Measurements from ENCODE around the gene RUNX3. TPM values are rescaled to one million over a fixed set of nuclear protein-coding genes. Genes with fewer than 3 reads are reported as not detected.
A peak's percentile ranks its signal among the peaks of the same experiment; 100 is the strongest.

Gene RUNX3
- total RNA-seq, 6 experiments from 2014 or later = 0.46 to 3.1 (median 0.84) TPM

DNA sequence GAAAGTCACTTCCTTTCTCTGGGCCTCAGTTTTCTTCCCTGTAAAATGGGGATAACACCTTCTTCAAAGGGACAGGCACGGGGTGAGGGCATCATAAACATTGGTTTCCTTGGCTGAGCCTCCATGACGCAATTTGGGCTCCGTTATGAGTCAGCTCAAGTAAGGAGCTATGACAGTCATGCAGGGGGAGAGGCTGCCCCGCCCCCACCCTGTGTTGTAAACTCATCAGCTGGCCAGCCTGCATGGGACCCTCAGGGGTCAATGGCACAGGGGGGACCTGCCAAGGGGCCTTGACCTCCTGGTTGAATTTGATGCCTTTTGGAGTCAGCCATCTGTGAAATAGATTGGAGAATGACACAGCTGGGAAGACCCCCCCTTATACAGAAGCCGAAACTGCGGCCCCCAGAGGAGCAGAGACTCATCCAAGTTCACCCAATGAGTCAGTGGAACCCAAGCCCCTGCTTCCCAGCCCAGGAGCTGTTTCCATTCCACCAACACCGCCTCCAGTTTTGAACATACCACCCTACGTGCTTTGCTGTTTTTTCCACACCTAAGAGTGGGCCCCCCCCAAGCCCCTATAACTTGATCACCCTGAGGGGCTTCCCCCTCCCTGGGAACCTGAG, 36.8 kb upstream of the RUNX3 start:
- Histone ChIP-seq H3K4me3 (no peak overlapping the region), H3K9me3 (no peaks in the 10 kb centered on the region), H3K36me3 (no peaks in the 10 kb centered on the region), H3K4me1 (no peaks in the 10 kb centered on the region), H3K27ac (no peak overlapping the region), H3K27me3 (no peaks in the 10 kb centered on the region)
- WGBS (ENCODE audit: insufficient coverage, low coverage, low lambda C conversion rate, missing lambda C conversion rate) = no CpG with 5 or more reads among the region's 8 CpGs
- DNase-seq (peak in 1 of 3 donors; percentile 37), ATAC-seq (no peak)
- TF ChIP-seq CTCF (IDR thresholded peaks at IDR 0.05) (no peak), POLR2A (IDR thresholded peaks at IDR 0.05) (no peak)
- intact Hi-C loops (cut with DNase I) = no loop called here

GRCh38 chr1:24966121-24966723, 36.1 kb upstream of the RUNX3 start:
- TF ChIP-seq CTCF (IDR thresholded peaks at IDR 0.05) (no peak), POLR2A (IDR thresholded peaks at IDR 0.05) (no peak)
- H3K27me3 ChIP-seq = no peaks in the 10 kb centered on the region
- H3K9me3 ChIP-seq = no peaks in the 10 kb centered on the region
- WGBS (ENCODE audit: insufficient coverage, low coverage, low lambda C conversion rate, missing lambda C conversion rate) = 0% methylated on average over 1 of the region's 4 CpGs
- H3K27ac ChIP-seq = no peak overlapping the region
- ATAC-seq (no peak), DNase-seq (peak in 1 of 3 donors; percentile 19)
- no peak overlapping the region for H3K4me3 ChIP-seq
- no peaks in the 10 kb centered on the region for H3K4me1 ChIP-seq
- intact Hi-C loops (cut with DNase I) = no loop called here
- H3K36me3 ChIP-seq = no peaks in the 10 kb centered on the region

GRCh38 chr1:24965571-24965930, 35.5 kb upstream of the RUNX3 start:
- no peak overlapping the region for H3K27ac ChIP-seq
- TF ChIP-seq CTCF (IDR thresholded peaks at IDR 0.05) = no peak
- no peak for TF ChIP-seq POLR2A (IDR thresholded peaks at IDR 0.05)
- no peaks in the 10 kb centered on the region for H3K4me1 ChIP-seq
- no peaks in the 10 kb centered on the region for H3K27me3 ChIP-seq
- no peak for ATAC-seq
- intact Hi-C loops (cut with DNase I) = no loop called here
- no peaks in the 10 kb centered on the region for H3K9me3 ChIP-seq
- 100% methylated on average over 3 of the region's 10 CpGs for WGBS (ENCODE audit: insufficient coverage, low coverage, low lambda C conversion rate, missing lambda C conversion rate)
- peak in 1 of 3 donors; percentile 46 for DNase-seq
- no peaks in the 10 kb centered on the region for H3K36me3 ChIP-seq
- no peak overlapping the region for H3K4me3 ChIP-seq

GRCh38 chr1:24964811-24965570, 34.9 kb upstream of the RUNX3 start:
- H3K36me3 ChIP-seq = no peaks in the 10 kb centered on the region
- ATAC-seq = peak; percentile 32 to 72 (median 66)

More at GRCh38 chr1:24964811-24965570, 34.9 kb upstream of the RUNX3 start:
- peak in 1 of 3 donors; percentile 48 for DNase-seq
- WGBS (ENCODE audit: insufficient coverage, low coverage, low lambda C conversion rate, missing lambda C conversion rate) = 58% methylated on average over 8 of the region's 32 CpGs
- Histone ChIP-seq H3K4me1 (no peaks in the 10 kb centered on the region), H3K27me3 (no peaks in the 10 kb centered on the region), H3K27ac (no peak overlapping the region), H3K9me3 (no peaks in the 10 kb centered on the region), H3K4me3 (no peak overlapping the region)
- TF ChIP-seq CTCF (IDR thresholded peaks at IDR 0.05) (no peak), POLR2A (IDR thresholded peaks at IDR 0.05) (no peak)
- intact Hi-C loops (cut with DNase I) = no loop called here
